Stomach (tissue), 4 donors: ENCODE data around the gene KCNA2.
A peak's percentile ranks its signal among the peaks of the same experiment; 100 is the strongest.

Experiments
- EP300 ChIP-seq: sonication (generic); formaldehyde crosslinking; IDR thresholded peaks from one replicate; pipeline ENCODE4 v1.6.1; 2017; ENCODE audit warnings: antibody characterized with exemption
- POLR2A ChIP-seq, 4 donors: fragments of 450-650 bp; IDR thresholded peaks; one replicate each; pipeline ENCODE4 v1.6.1; 2016; ENCODE audit warnings: antibody characterized with exemption in 4 of 4, control low read depth in 2 of 4, mild to moderate bottlenecking in 1 of 4, moderate library complexity in 1 of 4
- POLR2AphosphoS5 ChIP-seq, 3 donors: sonication (generic); formaldehyde crosslinking; IDR thresholded peaks; one replicate each; pipeline ENCODE4 v1.6.1; 2016; ENCODE audit warnings: antibody characterized with exemption in 3 of 3
- TF ChIP-seq, protein P1 (sequence below), 7 experiments: fragments of 450-650 bp in 4 of 7; fragments of 200-600 bp in 3 of 7; sonication (generic) in 3 of 7; IDR thresholded peaks; one replicate each; pipeline ENCODE4 v1.5.1; 2016 to 2019; ENCODE audit warnings: antibody characterized with exemption in 7 of 7, control low read depth in 2 of 7, mild to moderate bottlenecking in 1 of 7

DNA sequence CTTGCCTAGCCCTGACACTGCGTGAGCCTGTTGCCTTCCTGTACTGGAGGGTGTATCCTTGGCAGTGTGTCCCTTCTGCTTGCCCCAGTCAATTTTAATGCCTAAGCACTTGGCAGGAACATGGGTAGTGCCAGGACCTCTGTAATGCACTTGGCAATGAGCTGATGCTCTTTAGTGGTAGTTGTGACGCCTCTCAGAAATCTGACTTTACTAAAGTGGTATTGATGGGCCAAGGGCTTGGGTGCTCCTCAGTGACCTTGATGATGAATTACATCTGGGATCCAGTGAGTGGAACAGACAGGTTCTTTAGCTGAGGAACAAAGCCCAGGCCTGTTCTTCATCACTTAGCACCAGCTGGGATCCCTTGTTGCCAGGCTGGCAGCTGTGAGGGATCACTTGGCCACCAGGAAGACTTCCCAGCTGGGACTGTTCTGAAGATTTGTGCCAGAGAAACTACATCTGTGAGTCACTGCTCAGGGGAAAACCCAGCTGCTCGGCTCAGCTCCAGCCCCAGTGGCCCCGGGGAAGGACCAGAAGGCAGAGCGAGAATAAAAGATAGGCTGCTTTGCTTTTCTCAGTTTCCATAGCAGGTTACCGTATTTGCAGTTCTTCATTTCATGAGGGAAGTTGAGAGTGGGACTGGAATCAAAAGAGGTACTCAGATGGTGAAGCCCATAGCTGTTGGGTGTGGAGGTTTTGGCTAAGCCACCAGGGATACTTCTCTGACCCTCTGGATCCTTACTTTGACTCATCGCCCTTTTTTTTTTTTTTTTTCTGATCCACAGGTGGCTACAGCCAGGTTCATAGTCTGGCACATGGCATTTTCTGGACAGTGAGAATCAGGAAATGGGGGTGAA, 28.5 kb upstream of the KCNA2 start:
- TF ChIP-seq EP300 (peak; percentile 63), POLR2A (IDR thresholded peaks at IDR 0.05) (no peak), POLR2AphosphoS5 (IDR thresholded peaks at IDR 0.05) (peak; percentile 51 to 81 (median 68))
- TF ChIP-seq, protein P1, sequence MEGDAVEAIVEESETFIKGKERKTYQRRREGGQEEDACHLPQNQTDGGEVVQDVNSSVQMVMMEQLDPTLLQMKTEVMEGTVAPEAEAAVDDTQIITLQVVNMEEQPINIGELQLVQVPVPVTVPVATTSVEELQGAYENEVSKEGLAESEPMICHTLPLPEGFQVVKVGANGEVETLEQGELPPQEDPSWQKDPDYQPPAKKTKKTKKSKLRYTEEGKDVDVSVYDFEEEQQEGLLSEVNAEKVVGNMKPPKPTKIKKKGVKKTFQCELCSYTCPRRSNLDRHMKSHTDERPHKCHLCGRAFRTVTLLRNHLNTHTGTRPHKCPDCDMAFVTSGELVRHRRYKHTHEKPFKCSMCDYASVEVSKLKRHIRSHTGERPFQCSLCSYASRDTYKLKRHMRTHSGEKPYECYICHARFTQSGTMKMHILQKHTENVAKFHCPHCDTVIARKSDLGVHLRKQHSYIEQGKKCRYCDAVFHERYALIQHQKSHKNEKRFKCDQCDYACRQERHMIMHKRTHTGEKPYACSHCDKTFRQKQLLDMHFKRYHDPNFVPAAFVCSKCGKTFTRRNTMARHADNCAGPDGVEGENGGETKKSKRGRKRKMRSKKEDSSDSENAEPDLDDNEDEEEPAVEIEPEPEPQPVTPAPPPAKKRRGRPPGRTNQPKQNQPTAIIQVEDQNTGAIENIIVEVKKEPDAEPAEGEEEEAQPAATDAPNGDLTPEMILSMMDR (IDR thresholded peaks at IDR 0.05), result no peak
